HG03066 (cell line): ENCODE results near the gene PDK3.

Experiments used
- ATAC-seq: cut with Tn5 transposase; IDR thresholded peaks from one replicate; pipeline ENCODE4 v1.9.1; 2021; ENCODE audit warnings: low read depth; ENCODE audit not compliant: unreplicated experiment

The PDK3 gene

DNA sequence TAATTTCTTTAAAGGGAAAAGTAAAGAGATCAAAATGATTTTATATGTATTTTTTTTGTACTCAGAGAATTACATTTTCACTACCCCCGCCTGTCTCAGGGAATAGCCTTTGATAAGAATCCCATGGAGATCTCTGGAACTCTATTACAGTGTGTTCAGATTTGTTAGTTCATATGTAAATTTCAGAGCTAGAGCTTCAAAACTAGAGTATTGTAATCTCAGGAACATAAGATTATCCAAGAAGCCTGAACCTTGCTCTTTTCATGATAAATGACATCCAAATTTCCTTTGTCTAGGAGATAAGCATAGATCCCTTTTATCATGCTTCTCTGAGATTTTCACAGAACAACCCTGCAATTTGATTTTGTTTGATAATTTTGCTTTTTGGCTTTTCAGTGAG is 82.9 kb downstream of the PDK3 start:
- no peak for ATAC-seq

DNA sequence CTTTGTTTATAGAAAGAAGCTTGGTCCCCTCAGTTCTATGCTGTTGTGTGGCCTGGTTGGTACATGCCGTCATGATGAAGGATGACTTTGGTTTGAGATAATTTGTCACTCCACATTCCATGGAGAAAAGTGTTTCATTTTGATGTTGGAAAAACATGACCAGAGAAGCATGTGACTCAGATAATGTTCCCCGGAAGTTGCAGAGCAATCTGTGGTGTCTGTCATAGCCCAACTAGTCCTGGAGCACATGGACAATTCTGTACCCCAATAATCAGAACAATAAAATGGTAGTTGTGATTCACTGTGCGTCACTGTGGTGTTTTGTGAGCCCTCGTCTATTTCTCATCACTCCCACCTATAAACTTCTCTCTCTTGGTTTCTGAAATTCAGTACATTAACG is 85.1 kb downstream of the PDK3 start:
- no peak for ATAC-seq

DNA sequence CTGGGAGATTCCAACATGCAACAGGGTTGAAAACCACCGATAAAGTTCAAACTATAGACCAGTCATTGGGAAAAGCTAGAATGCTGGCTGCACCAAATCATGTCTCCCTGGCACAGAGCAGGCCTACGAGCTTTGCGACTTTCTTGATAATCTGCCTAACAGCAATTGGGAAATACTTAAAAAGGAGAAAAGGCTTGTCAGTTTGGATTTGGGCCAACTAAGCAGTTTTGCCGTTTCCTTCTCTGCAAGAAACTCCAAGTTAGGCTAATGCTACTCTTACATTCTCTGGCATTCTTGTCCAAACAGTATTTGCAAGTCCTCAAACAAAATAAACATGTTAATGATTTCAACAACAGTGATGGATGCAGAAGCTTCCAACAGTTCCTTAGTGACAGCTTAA is 87.9 kb downstream of the PDK3 start:
- no peak for ATAC-seq

GRCh38 chrX:24561121-24561520 is 96.0 kb downstream of the PDK3 start:
- no peak for ATAC-seq

DNA sequence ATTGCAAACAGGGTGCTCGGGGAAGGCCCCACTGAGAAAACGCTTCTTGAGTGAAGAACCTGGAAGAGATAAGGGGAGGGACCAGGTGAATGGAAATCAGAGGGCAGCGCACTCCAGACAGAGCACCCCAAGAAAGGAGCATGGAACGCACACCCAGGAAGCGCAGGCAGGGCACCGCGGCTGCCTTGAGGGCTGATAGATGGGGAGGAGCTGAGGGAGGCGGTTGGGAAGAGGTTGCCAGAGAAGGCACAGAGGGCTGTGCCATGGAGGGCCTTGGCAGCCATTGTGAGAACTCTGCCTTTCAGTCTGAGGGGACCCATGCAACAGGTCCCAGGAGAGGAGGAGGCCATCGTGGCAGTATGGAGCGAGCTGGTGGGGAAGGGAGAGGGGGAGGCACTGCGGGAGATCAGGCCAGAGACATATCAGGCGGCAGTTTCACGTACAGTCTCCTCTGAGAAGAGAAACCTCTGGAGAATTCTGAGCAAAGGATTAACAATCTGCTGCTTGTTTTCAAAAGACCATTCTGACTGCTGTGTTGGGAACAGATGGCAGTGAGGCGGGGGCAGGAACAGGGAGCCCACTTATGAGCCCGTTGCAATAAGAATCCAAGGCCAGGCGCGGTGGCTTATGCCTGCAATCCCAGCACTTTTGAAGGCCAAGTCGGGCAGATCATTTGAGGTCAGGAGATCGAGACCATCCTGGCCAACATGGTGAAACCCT is 98.4 kb downstream of the PDK3 start:
- no peak for ATAC-seq

- no peak for ATAC-seq
Measured at GRCh38 chrX:24566240-24566639, 101.2 kb downstream of the PDK3 start.

DNA sequence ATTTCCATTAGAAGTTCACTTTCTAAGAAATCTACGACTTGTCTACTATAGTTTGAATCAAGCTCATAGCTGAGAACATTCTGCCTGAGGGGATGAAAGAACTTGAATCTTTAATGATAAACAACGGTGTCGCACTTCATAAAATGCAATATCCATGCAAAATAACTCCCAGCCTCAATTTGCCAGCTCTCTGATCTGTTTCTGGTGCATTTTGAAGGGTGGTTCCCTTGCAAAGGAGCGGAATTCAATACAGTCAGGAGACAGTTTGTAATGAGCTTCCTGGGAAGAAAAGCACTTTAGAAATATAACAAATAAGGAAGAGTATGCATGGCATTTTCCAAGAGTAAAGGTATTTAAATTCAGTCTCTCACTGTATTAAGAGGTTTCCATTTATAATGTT is 102.1 kb downstream of the PDK3 start:
- ATAC-seq, result no peak

DNA sequence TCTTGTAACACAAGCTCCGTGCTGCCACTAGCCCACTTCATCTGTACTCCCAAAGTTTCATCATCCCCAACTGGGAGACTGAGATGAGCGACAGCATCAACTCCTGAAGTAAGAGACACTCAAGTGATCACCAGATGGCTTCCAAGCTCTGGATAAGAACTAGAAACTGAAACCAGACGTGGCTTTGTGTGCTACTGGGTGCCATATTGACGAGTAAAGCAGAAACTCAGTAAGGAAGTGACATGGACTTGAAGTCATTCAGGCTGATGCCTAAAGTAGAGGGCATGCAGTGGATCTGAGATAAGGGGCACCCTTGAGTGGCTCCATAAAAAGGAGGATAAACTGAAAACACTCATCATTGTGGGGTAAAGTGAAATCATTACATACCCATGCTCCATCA is 109.7 kb downstream of the PDK3 start:
- ATAC-seq, result no peak

- no peak for ATAC-seq
Measured at GRCh38 chrX:24575496-24575895, 110.4 kb downstream of the PDK3 start.

DNA sequence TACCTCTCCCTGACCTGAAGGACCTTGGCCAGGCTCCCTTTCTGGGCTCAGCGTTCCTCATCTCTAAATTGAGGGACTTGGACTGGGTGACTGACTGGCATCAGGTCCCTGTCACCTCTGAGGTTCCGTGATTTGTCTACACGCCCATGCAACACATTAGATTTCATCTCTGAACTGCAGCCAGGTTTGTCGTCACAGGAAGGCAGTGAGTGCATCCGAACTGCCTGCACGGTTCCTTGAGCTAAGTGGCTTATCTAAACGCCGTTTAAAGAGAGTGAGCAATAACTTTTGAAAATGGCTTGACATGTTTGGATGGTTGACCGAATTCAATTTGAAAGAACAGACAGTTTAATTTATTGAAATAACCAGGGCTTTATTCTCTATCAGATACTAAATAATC is 112.0 kb downstream of the PDK3 start:
- ATAC-seq, result no peak
